ENCODE data around the gene TUBGCP4.

Gene TUBGCP4

DNA sequence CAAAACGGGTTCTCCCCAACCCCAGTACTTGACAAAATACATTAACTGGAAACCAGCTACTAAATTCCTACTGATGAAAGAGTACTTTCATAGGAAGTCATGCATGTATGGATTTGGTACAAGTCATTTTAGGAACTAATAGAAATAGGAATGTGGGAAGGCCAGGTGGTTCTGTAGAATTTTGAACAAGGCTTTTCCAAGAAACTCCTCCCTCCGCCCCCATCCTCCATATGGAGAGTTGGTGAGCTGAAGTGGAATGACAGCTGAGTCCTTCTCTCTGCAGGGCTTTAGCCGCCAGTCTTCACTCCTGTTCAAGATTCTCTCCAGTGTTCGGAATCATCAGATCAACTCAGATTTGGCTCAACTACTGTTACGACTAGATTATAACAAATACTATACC lies 33.2 kb downstream of the TUBGCP4 start:
- no peak for DNase-seq

DNA sequence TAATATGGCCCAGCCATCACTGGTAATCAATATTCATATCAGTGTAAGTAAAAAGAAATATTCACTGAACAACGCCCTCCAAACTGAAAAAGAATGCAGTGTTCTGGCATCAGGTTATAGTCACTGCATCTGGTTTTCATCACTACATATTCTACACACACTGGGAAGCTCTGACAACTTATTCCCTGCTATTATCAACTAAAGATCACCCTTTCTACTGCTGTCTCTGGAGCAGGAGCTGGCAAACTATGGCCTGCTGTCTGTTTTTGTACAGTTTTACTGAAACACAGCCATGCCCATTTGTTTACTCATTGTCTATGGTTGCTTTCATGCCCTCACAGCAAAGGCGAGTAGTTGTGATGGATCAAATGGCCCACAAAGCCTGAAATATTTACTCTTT lies 35.3 kb downstream of the TUBGCP4 start:
- DNase-seq, result no peak

DNA sequence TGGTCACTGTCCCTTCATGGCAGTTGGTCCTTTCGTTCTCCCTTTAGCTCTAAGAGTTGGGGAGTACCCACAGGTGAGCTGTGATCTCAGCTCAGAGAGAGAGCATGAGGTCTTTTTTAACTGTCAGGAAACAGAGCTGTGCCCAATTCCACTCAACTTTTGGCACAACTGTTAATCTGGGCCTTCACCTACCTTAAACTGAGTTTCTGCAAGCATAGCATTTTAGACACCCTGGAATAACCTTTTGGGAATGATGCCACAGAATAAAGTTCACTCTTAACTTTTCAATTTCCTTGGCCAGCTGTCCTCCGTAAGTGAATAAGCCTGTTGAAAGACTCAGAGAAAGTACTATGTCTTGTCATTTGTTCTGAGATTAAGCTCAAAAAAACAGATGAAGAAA lies 35.9 kb downstream of the TUBGCP4 start:
- DNase-seq, result no peak

DNA sequence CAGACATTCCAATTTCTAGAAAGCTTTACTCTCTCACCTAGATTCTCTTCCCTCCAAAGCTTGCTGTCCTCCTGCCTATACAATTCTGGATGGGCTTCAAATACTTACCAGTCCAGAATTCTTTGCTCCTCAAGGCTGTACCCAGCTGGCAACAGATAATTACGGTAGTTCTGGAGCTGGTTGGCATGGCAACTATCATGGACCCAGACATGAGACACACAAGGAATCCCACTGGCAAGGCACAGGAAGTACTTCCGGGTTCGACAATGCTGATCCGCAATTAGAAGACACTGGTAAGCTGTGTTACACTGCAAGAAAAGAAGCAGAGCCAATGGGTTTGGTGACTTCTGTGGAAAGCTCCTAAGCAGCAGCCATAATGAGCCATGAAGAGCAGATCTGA lies 37.9 kb downstream of the TUBGCP4 start:
- DNase-seq, result no peak

DNA sequence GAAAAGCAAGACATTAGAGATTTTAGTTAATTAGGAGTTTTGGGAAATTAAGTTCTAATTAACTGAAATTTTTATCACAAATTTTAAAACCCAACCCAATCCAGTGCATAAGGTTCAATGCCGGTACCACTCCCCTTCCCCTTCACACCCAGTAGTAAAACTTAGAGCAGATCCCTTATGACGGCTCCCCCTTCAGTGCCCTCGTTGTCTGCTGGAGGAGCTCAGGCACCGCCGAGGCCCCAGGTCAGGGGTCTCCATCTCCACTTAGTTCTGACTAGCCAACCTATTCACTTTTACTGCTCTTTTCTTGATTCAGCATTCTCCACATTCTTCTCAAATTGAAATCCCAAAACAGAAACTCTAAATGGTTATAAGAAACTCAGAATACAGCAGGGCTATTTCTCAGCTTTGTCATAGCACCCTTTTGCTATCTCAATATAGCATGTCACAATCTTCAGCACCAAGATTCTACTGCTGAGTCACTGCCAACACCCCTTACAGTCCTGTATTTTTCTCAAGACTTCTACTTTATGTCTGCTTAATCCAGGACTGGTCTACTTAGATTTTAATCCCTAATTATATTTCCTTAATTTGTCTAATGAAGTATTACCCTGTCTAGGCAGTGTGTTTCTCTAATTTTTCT lies 39.8 kb downstream of the TUBGCP4 start:
- no peak for DNase-seq

DNA sequence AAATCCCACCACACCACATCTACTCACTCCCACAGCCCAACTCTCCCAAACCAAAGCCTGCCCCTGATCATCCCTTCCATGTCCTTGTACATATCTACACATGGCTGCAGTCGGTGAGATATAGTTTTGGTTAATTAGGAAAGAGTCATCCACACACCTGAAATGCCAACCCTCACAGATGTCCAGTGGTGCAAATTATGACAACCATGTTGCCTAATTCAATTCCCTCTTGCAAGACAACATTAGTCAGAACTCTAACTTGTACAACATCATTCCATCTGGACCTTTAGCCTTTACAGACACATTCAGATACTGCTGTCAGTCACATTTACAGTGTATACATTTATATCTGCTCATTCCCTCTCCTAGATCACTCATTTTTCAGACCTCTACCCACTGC lies 41.2 kb downstream of the TUBGCP4 start:
- DNase-seq, result no peak

DNA sequence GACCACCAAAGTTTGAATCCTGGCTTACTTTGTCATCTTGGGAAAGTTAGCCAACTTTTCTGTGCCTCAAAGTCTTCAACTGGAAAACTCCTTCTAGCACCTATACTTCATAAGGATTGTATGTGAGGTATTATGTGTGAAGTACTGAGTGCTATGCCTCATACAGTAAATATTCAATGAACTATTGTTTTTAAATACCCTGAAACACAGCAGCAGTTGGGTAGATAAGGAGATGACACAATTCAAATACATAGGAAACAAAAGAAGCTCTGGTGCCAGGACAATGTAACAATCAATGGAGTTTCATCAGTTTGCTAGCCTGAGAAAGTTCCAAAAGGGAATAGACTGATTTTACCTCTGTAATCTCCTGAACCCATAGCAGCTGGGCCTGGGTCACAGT lies 43.3 kb downstream of the TUBGCP4 start:
- DNase-seq, result no peak

DNA sequence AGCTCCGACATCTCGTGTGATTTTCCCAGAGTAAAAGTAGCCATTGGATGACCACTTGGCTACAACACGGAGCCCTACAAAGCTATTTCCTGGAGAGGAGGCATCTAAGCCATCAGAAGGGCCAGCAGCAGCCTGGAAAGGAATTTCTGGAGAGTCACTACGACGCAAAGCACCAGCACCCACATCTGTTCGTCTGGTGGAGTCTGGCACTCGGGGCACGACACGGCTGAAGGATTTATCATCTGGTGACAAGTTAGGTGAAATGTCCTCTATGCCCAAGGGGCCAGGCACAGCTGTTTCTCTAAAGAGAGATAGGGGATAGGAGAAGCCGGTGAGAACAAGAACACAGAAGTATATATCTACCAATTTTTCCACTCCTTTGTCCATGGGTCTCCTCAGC lies 49.5 kb downstream of the TUBGCP4 start:
- no peak for DNase-seq

DNA sequence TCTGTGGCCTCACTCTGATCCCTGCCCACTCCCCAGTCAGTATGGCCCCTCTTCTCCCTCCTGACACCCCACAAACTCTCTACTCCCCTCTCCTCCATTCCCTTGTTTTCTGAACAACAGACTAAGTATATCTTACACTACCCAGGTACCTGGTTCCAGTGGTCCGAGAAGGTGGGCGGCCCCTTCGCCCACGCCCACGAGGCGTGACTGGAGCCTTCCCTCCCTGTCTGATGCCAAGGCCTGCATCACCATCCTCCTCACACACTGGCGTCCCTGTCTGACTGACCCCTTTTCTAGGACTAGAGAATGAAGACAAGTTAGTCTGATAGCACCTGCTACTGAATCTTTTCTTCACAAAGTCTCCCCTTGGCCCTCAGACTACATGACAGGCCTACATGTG lies 50.0 kb downstream of the TUBGCP4 start:
- DNase-seq, result no peak

DNA sequence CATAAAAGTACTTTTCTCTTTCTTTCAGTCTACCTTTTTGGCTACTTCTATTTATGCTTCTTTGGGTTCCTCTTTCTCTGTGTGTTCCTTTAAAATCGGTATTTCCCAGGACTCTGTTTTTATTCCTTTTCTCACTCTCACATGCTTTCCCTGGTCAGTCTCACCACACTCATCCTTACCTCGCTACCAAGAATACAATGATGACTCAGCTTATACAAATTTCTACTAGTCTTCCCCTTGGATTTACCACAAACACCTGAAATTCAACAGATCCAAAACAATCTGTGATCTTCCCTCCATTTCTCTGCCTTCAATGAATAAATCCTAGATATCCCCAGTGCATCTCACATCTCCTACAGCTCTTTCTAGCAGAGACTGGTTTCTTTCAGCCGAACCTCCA lies 52.9 kb downstream of the TUBGCP4 start:
- no peak for DNase-seq

DNA sequence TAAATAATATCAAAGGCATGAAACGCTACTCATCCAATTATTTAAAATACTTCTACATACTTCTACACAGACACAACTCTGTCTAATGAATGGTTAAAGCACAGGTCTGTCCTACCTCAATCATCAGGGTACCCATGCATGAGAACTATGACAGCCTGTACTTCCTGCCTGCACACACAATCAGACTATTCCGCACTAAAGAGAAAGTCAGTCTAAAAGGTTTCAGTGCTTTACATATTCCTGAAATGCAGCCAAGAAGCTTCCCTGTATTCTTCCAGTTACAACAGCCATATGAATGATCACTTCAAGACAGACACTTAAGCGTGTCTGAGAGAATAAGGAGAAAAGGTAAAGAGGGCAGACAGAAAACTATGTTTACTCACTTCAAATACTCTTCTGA lies 58.8 kb downstream of the TUBGCP4 start:
- DNase-seq, result no peak

DNA sequence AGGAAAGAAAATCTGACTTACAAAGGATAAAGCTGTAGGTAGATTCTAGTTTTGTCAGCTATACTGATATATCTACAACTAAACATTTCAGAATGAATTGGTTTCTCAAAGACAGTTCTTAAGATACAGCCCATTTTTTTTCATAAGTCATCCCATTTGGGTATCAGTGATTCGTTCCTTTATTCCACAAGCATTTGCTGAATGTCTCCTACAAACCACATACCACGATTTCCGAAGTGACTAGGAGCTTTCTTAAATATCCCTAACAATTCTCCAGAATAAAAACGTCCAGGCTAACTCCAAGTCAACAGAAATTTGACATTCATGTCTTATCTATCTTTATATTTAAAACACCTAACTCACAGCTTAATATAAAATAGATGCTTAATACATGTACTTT lies 62.3 kb downstream of the TUBGCP4 start:
- no peak for DNase-seq

DNA sequence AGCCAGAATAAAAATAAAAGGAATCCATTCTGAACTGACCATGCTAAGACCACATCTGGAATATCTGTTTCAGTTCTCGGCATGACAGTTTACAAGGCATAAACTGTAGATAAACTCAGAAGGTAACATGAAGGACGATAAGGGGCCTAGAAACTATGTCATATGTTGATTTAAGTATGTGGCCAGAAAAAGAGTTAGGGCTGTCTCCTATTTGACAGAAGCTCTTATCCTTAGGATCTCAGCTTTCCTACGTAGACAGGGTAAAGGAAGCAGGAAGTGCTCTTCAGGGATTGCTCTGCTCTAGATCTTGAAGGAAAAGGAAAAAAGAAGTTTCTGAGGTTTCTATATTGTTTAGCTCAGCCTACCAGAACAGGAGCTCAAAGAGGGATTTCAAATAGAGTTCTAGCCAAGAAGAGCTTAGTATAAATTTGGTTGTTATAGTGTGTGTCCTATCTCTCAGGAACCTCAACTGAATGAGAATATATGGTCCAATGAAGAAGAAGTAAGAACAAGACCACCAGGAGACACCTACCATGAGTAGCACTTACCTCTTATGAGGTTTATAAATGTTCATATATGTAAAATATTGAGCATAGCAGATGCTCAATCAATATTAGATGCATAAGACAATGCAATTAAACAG lies 62.9 kb downstream of the TUBGCP4 start:
- DNase-seq, result no peak

DNA sequence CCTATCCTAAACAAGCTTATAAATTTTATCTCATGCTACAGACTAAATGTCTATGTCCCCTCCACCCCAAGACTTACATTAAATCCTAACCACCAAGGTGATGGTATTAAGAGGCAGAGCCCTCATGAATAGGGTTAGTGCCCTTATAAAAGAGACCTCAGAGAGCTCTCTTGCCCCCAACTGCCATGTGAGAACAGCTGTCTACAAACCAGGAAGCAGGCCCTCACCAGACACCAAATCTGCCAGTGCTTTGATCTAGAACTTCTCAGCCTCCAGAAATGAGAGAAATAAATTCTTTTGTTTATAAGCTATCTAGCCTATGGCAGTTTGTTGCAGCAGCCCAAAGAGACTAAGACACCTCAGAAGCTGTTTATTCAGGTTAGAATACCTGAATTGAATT lies 63.5 kb downstream of the TUBGCP4 start:
- DNase-seq, result no peak

DNA sequence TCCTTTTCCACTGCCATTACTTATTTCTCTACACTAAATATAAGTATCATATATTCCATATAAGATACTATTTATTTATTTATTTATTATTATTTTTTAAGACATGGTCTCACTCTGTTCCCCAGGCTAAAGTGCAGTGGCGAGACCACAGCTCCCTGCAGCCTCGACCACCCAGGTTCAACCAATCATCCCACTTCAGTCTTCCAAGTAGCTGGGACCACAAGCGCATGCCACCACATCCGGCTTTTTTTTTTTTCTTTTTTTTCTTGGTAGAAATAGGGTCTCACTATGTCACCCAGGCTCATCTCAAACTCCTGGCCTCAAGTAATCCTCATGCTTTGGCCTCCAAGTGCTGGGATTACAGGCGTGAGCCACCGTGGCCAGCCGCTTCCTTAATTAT lies 65.5 kb downstream of the TUBGCP4 start:
- DNase-seq, result no peak

DNA sequence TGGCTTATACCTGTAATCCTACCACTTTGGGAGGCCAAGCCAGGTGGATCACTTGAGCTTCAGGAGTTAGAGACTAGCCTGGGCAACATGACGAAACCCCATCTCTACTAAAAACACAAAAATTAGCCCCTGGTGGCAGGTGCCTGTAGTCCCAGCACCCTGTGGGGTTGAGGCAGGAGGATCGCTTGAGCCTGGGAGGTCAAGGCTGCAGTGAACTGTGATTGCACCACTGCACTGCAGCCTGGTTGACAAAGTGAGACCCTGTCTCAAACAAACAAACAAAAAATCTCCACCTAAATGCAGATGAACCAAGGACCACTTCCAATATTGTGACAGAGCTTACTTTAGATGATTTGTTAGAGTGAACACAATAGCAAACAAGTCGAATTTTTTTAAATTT lies 68.4 kb downstream of the TUBGCP4 start:
- no peak for DNase-seq

DNA sequence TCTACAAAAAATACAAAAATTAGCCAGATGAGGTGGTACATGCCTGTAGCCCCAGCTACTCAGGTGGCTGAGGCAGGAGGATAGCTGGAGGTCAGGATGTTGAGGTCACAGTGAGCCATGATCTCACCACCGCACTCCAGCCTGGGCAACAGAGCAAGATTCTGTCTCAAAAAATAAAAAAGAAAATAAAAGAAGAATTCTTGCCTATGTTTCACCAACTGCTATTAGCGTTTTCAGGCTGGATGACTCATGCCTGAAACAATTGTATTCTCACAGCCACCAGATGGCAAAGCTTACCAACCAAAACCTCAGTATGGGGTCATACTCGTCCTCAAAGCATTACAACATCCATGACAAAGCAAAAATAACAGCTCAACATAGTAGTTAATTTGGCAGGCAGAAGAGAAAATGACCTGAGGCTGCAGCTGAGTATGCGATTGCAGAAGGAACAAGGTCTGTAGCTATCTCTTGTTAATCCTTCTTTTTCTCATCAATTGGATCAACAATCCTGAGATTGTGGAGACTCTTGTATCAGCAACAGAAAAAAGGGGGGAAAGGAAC lies 69.9 kb downstream of the TUBGCP4 start:
- DNase-seq, result peak; percentile 77

DNA sequence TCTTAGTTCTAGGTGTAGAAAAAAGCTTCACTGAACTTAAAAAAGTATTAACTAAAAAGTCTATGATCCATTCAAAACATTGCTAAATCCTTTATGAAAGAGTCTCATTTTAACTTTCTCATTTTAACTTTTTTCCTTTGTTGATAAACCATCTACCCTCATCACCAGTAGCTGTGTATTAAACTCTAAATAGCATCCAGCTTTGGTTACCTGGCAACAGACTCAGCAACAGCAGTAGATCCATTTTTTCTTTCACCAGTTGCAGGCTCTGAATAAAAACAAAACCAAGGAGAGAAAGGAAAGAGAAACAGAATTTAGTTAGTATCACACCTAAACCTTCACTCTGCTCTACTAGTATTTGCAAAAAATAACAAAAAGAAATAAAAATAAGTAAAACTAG lies 70.4 kb downstream of the TUBGCP4 start:
- DNase-seq, result no peak

DNA sequence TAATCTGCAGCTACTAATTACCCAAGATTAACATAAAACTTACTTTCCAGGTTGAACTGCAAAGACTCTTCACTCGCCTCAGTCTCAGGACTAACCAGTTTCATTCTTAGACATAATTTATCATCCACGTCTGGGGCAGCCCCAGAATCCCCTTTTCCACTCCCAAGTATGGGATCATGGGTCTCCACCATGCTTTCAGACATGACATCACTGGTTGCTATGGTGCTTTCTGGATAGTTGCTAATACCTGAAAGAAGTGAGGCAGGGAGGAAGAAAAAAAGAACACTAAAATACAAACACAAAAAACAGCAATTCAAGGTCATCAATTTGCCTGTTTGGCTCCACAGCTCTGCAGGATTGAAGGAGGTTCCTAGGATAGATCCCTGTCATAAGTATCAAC lies 75.4 kb downstream of the TUBGCP4 start:
- no peak for DNase-seq

DNA sequence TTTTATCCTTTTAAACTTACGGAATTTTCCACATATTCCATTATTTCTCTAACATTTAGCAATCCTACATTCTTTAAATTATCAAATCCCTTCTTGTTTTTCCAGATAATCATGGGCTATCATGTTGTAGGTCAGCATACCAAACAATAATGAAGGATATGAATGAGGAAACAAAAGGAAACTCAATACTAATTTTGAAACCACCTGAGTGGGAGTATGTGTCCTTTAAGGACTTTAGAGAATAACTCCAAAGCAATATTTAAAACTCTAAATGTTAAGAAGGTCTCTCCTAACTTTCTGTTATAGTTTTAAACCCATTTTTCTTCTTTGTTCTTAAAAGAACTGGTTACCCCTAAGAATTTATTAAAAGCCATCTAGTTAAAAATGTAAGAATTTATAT lies 79.1 kb downstream of the TUBGCP4 start:
- no peak for DNase-seq

Measured in GF-D8 (cell line).